GM23248 (cell line): ENCODE results near the gene SPTAN1. TPM values are rescaled to one million over a fixed set of nuclear protein-coding genes. Genes with fewer than 3 reads are reported as not detected.

Experiments used
- DNase-seq: peaks from one replicate; pipeline ENCODE4 v3.0.0-alpha.2; 2015
- H2AFZ ChIP-seq: fragments of 200-600 bp; sonication (generic); 2 replicates; pipeline ENCODE4 v1.6.1; 2016; ENCODE audit warnings: antibody characterized with exemption
- H3F3A ChIP-seq: fragments of 200-600 bp; sonication (generic); 2 replicates; pipeline ENCODE4 v1.6.1; 2016; ENCODE audit warnings: mild to moderate bottlenecking, antibody characterized with exemption, mixed run types; ENCODE audit not compliant: insufficient read depth
- H3K27ac ChIP-seq: fragments of 200-600 bp; sonication (generic); 2 replicates; pipeline ENCODE4 v1.5.1; 2016; ENCODE audit warnings: mild to moderate bottlenecking
- H3K27me3 ChIP-seq: fragments of 200-600 bp; sonication (generic); replicated peaks from 2 replicates; pipeline ENCODE4 v1.6.1; 2016; ENCODE audit warnings: mild to moderate bottlenecking; ENCODE audit not compliant: insufficient read depth
- H3K36me3 ChIP-seq: fragments of 200-600 bp; sonication (generic); 2 replicates; pipeline ENCODE4 v1.6.1; 2016; ENCODE audit warnings: low read depth, mild to moderate bottlenecking
- H3K4me1 ChIP-seq: fragments of 200-600 bp; sonication (generic); 2 replicates; pipeline ENCODE4 v1.6.1; 2016; ENCODE audit warnings: mild to moderate bottlenecking; ENCODE audit not compliant: insufficient read depth
- H3K4me2 ChIP-seq: fragments of 200-600 bp; sonication (generic); one replicate; pipeline ENCODE4 v1.6.1; 2016; ENCODE audit warnings: mild to moderate bottlenecking; ENCODE audit not compliant: unreplicated experiment
- H3K4me3 ChIP-seq: fragments of 200-600 bp; sonication (generic); 2 replicates; pipeline ENCODE4 v1.5.1; 2016; ENCODE audit warnings: mild to moderate bottlenecking
- H3K79me2 ChIP-seq: fragments of 200-600 bp; sonication (generic); 2 replicates; pipeline ENCODE4 v1.6.1; 2016; ENCODE audit warnings: mild to moderate bottlenecking; ENCODE audit not compliant: insufficient read depth
- H3K9ac ChIP-seq: fragments of 200-600 bp; sonication (generic); 2 replicates; pipeline ENCODE4 v1.6.1; 2016; ENCODE audit warnings: mild to moderate bottlenecking
- H3K9me2 ChIP-seq: fragments of 200-600 bp; sonication (generic); 2 replicates; pipeline ENCODE4 v1.6.1; 2016; ENCODE audit warnings: mixed run types, mild to moderate bottlenecking, moderate library complexity; ENCODE audit not compliant: insufficient read depth
- H3K9me3 ChIP-seq: fragments of 200-600 bp; sonication (generic); one replicate; pipeline ENCODE4 v1.6.1; 2017; ENCODE audit warnings: low read depth
- H4K20me1 ChIP-seq: fragments of 200-600 bp; sonication (generic); 2 replicates; pipeline ENCODE4 v1.6.0; 2016; ENCODE audit not compliant: insufficient read depth
- EZH2 ChIP-seq: fragments of 200-600 bp; sonication (generic); IDR thresholded peaks from 2 replicates; pipeline ENCODE4 v1.6.1; 2018; ENCODE audit warnings: antibody characterized with exemption, mild to moderate bottlenecking; ENCODE audit not compliant: insufficient read depth, poor library complexity, severe bottlenecking
- EZH2phosphoT487 ChIP-seq: fragments of 200-600 bp; sonication (generic); IDR thresholded peaks from 2 replicates; pipeline ENCODE4 v1.6.1; 2018; ENCODE audit warnings: antibody characterized with exemption, moderate library complexity, mild to moderate bottlenecking, low read depth; ENCODE audit not compliant: insufficient read depth
- WGBS, 2 experiments: methylation state at CpG; one replicate each; pipeline ENCODE4 v1.1.6; 2015 to 2017; ENCODE audit warnings: low lambda C conversion rate in 2 of 2, low coverage in 1 of 2; ENCODE audit errors: missing lambda C conversion rate in 2 of 2; 5-methylcytosine and 5-hydroxymethylcytosine counted together
- in situ Hi-C: fragments of 300-500 bp; cut with MboI; formaldehyde crosslinking; loops from 2 replicates; pipeline ENCODE4 v1.15.0; 2020
- polyA plus RNA-seq: library from polyadenylated mRNA; unstranded; fragments of >200 nt; fragmentation: Nextera tagmentation; extraction: Ambion mirVana; gene quantifications from 2 replicates; pipeline ENCODE4 v1.2.1, GENCODE V29; 2016
- total RNA-seq: library from RNA; depleted of rRNA; stranded (reverse); fragments of >200 nt; shearing (Covaris generic); gene quantifications from 2 replicates; pipeline ENCODE4 v1.2.3, GENCODE V29; 2014

SPTAN1 gene
- total and polyA plus RNA-seq, 2 experiments from 2014 or later = 144 to 275 TPM

DNA sequence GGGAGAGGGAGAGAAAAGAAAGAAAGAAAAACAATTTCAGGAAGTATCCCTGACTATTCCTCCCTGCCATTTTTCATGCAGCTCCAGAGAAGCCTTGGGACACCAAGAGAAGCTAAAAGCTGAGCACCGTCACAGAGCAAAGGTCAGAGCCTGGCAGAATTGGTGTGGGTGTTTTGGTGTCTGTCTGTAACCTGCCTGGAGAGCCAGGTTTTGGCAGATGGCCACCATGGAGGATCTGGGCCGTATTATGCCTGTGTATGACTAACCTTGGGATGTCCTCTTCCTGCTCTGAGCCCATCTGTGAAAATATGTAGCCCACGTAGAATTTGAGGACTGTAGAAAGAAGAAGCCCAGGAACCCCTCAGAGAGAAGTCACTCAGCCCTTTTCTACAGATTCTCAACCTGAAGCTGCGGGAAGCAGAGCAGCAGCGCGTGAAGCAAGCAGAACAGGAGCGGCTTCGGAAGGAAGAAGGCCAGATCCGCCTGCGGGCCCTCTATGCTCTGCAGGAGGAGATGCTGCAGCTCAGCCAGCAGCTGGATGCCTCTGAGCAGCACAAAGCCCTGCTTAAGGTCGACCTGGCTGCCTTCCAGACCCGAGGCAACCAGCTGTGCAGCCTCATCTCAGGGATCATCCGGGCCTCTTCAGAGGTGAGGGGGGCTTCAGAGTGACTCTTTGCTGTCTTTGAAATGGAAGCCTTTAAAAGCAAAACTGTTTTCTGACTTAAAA, 29.0 kb upstream of the SPTAN1 start:
- Histone ChIP-seq H3K9ac (no peak overlapping the region), H3K9me2 (no peaks in the 10 kb centered on the region), H3K27ac (no peak overlapping the region), H3K27me3 (no peaks in the 10 kb centered on the region), H3K4me3 (no peak overlapping the region), H4K20me1 (no peaks in the 10 kb centered on the region), H2AFZ (no peak overlapping the region), H3K79me2 (no peaks in the 10 kb centered on the region), H3K36me3 (peaks cover 19% of the 10 kb centered on the region; the same call in 1 of the 2 replicates), H3K4me1 (peaks cover 7% of the 10 kb centered on the region), H3K9me3 (no peaks in the 10 kb centered on the region), H3F3A (peaks cover 17% of the 10 kb centered on the region; the same call in 1 of the 2 replicates), H3K4me2 (no peak overlapping the region)
- in situ Hi-C loops = no loop called here
- DNase-seq = peak; percentile 58
- WGBS, 2 experiments = 54 to 62% methylated on average over 13 of the region's 13 CpGs
- TF ChIP-seq EZH2phosphoT487 (no peak), EZH2 (no peak)

- Histone ChIP-seq H3K4me1 (peaks cover 7% of the 10 kb centered on the region), H3K27me3 (no peaks in the 10 kb centered on the region), H3K9ac (no peak overlapping the region), H3K4me3 (no peak overlapping the region), H3F3A (peaks cover 15% of the 10 kb centered on the region; the same call in 1 of the 2 replicates), H3K36me3 (peaks cover 25% of the 10 kb centered on the region; the same call in 1 of the 2 replicates), H3K9me2 (no peaks in the 10 kb centered on the region), H3K4me2 (no peak overlapping the region), H2AFZ (no peak overlapping the region), H4K20me1 (no peaks in the 10 kb centered on the region), H3K9me3 (no peaks in the 10 kb centered on the region), H3K27ac (no peak overlapping the region), H3K79me2 (no peaks in the 10 kb centered on the region)
- in situ Hi-C loops = no loop called here
- 68 to 76% methylated on average over 2 of the region's 2 CpGs for WGBS, 2 experiments
- DNase-seq = no peak
- TF ChIP-seq EZH2phosphoT487 = no peak
- TF ChIP-seq EZH2 = no peak
Observed at GRCh38 chr9:128526720-128527119, 25.7 kb upstream of the SPTAN1 start.

GRCh38 chr9:128528445-128529160, 23.8 kb upstream of the SPTAN1 start:
- H3K79me2 ChIP-seq = no peaks in the 10 kb centered on the region
- H3K9me2 ChIP-seq = no peaks in the 10 kb centered on the region
- TF ChIP-seq EZH2phosphoT487 (no peak), EZH2 (no peak)
- WGBS, 2 experiments = 84 to 85% methylated on average over 15 of the region's 15 CpGs
- DNase-seq = peak; percentile 20
- 0 out of 2 replicates have a peak, but pooled peaks cover 3% of the 10 kb centered on the region for H3F3A ChIP-seq
- H3K27ac ChIP-seq = no peak overlapping the region
- H3K4me1 ChIP-seq = peaks cover 1% of the 10 kb centered on the region
- H3K4me2 ChIP-seq = no peak overlapping the region
- no peaks in the 10 kb centered on the region for H4K20me1 ChIP-seq
- no peaks in the 10 kb centered on the region for H3K27me3 ChIP-seq
- peaks cover 32% of the 10 kb centered on the region; the same call in 1 of the 2 replicates for H3K36me3 ChIP-seq
- in situ Hi-C loops = no loop called here
- H3K9me3 ChIP-seq = no peaks in the 10 kb centered on the region
- H3K9ac ChIP-seq = no peak overlapping the region
- no peak overlapping the region for H2AFZ ChIP-seq
- no peak overlapping the region for H3K4me3 ChIP-seq

DNA sequence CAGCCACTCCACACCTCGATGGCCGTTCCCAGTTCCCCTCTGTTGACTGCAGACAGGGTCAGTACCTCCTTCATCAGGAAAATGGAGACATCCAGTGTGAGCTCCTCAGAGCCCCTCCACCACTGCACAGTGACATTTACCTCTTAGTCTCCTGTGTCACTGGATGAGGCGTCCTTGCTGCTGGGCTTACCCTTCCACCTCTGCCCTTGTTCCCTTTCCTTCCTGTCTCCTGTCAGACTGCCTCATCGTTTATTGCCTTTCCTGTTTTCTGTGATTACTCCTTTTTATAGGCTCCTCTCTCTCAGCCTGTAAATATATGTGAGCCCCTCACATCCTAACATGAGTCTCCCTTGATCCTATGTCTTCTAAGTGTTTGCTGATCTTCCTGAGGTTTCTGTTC, 23.2 kb upstream of the SPTAN1 start:
- Histone ChIP-seq H4K20me1 (no peaks in the 10 kb centered on the region), H3K36me3 (peaks cover 37% of the 10 kb centered on the region; the same call in 1 of the 2 replicates), H3K79me2 (no peaks in the 10 kb centered on the region), H3K9me3 (no peaks in the 10 kb centered on the region), H3K27ac (no peak overlapping the region), H3K4me1 (no peaks in the 10 kb centered on the region), H3F3A (0 out of 2 replicates have a peak, but pooled peaks cover 3% of the 10 kb centered on the region), H3K4me2 (no peak overlapping the region), H3K9me2 (no peaks in the 10 kb centered on the region), H2AFZ (no peak overlapping the region), H3K27me3 (no peaks in the 10 kb centered on the region), H3K4me3 (no peak overlapping the region), H3K9ac (no peak overlapping the region)
- no peak for DNase-seq
- WGBS, 2 experiments = 79% methylated on average over 4 of the region's 4 CpGs
- TF ChIP-seq EZH2phosphoT487 (no peak), EZH2 (no peak)
- in situ Hi-C loops = no loop called here
